Activated CD4-positive, alpha-beta T cell treated with anti-CD3 and anti-CD28 coated beads, Interleukin-2, amount 50 U/mL, for 1 hour (primary cell): ENCODE results near the gene EFTUD2.
"Not testable (repeated sequence)": the region's sequence is repeated elsewhere in the genome, so short reads cannot be mapped to it uniquely, and the experiment has no call there.

Source experiments
- DNase-seq: peaks from one replicate; pipeline ENCODE4 v3.0.0-alpha.2; 2020

EFTUD2 gene

GRCh38 chr17:44846206-44846605, 53.0 kb downstream of the EFTUD2 start:
- DNase-seq = no peak

- no peak for DNase-seq
Observed at GRCh38 chr17:44844390-44844830, 54.8 kb downstream of the EFTUD2 start.

DNA sequence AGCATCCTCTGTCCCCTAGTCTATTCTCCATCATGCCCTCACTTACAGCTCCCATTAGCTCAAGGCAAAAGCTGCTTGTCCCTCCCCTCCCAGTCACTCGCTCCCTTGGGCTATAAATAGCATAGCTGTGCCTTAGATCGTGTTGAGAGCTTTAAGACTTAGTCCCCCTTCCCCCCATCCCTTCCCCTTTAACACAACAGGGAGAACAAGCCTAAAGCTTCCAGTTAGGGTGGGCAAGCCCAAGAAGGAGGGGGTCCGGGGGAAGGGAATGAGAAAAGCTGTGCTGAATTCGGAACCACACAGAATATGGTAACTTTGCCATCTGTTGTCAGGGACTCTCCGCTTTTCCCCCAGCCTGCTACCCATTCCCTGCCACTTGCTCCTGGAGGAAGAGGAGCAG, 56.5 kb downstream of the EFTUD2 start:
- DNase-seq = no peak

DNA sequence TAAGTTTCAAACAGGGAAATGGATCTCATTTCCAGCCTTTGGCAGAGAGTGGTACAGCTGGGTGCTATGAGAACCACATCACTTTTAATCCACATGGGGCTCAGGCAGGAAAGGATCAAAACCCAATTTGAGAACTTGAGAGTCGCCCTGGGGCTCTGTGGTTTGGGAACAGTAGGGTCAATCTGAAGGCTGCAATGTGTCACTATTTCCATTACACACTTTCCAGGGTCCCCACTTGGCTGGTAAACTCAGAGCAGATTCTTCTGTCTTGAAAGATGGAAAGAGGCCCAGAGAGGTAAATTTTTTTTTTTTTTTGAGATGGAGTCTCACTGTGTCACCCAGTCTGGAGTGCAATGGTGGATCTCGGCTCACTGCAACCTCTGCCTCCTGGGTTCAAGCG, 58.3 kb downstream of the EFTUD2 start:
- no peak for DNase-seq

- no peak for DNase-seq
Observed at GRCh38 chr17:44840274-44840673, 59.0 kb downstream of the EFTUD2 start.

GRCh38 chr17:44837196-44837595, 62.0 kb downstream of the EFTUD2 start:
- no peak for DNase-seq

DNA sequence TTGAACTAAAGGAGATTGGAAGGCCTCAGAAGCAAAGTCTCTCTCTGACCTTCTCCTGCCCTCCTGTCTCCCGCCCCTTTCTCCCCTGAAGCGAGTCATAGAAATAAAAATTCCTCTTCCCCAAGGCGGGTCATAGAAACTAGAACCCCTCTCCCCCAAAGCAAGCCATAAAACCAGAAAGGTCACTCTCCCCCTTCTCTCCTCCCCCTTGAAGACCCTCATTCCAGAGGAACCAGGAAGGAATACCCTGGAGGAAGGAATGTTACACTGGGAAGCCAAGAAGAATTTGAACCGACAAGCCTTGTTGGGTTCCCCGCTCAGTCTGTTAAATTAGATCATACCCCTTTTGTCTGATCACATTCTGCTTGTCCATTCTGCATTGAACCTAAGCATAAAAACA, 66.4 kb downstream of the EFTUD2 start:
- no peak for DNase-seq

- DNase-seq = no peak
Observed at GRCh38 chr17:44831371-44831770, 67.9 kb downstream of the EFTUD2 start.

GRCh38 chr17:44830359-44831288, 68.6 kb downstream of the EFTUD2 start:
- DNase-seq = peak; percentile 2

- DNase-seq = peak; percentile 5
Observed at GRCh38 chr17:44829523-44830358, 69.5 kb downstream of the EFTUD2 start, which contains the start of gene GJC1. Gene GJC1 (minus strand): TSS chr17:44830287. CDS start chr17:44805817, 24,470 bp downstream.

DNA sequence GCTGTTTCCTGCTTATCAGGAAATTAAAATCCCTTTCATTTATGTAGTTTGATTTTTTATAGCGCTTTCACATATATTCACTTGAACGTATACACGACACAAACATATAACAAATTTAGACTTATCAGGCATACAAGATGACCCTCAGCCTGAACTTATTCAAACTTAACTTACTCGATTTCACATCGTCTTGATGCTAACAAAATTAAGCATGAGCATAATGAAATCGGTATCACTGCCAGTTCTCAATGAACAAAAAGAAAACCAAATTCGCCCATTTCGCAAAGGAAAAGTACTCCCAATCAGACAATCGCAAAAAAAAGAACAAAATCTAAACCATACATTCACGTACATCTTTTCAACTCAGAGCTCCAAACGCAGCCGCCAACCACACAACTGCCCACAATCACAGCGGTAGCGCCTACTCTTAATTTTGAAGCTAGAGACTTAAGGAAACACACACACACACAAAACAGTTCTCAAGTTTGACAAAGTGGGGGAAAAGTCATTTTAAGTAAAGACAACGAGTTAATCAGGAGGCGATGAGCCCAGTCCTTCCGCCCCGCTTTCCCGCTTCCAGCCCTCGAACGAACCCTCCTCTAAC, 70.2 kb downstream of the EFTUD2 start:
- DNase-seq = peak; percentile 4

DNA sequence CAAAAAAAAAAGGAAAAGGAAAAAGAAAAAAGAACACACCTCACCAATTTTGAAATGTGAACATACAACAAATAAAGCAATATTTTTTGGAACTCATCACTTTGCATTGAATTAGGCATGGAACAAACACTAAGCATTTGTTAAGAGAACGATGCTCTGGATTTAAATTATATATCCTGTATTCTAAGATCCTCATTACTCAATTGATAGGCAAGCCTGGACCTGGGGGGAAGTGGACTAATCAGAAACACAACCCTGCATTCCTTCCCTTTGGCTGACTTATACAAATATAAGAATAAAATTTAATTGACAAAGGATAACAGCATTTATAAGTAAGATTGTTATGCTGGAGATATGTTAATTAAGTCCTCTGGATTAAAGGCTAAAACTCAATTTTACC, 71.4 kb downstream of the EFTUD2 start:
- no peak for DNase-seq

DNA sequence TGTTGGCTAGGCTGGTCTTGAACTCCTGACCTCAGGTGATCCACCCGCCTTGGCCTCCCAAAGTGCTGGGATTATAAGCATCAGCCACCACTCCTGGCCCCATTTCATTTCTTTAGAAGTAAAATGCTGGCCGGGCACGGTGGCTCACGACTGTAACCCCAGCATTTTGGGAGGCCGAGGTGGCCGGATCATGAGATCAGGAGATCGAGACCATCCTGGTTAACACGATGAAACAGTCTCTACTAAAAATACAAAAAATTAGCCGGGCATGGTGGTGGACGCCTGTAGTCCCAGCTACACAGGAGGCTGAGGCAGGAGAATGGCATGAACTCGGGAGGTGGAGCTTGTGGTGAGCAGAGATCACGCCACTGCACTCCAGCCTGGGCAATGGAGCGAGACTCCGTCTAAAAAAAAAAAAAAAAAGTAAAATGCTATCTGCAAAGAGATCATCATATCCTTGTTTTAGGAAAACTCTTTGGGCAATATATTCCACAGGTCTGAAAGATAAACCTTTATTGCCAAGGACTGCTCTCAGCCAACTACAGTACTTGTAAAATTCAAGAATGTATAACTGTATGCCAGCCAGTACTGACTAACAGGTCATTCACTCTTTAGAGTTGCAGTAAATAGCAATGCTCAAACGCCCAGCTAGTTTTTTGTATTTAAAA, 73.0 kb downstream of the EFTUD2 start:
- no peak for DNase-seq

GRCh38 chr17:44825236-44825635, 74.0 kb downstream of the EFTUD2 start:
- not testable (repeated sequence) for DNase-seq

DNA sequence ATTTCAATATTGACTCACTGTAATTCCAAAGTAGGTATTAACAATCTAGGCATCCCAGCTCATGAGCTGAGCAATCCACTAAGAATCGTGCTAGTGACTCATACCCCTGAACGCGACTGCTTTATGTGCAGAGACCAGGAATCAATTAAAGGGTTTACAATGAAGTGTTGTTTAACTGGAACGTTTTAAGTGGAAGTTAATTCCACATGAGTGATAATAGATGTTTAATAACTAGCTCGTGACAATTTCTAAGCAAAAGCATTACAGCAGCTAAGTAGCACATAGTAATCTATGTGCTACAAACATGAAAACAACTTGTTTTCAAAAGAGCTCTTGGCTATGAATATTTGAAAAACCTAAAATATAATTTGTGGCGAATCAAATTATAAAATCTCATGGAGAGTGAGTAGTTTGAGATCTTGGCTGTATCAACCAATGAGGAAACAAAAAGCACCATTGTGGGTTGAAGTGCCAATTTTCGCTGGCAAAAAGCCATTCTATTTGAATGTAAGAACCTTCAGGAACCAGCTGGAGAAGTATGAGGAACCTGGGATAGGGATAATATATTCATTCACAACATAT, 78.5 kb downstream of the EFTUD2 start:
- no peak for DNase-seq

- not testable (repeated sequence) for DNase-seq
Observed at GRCh38 chr17:44818508-44818907, 80.7 kb downstream of the EFTUD2 start.

DNA sequence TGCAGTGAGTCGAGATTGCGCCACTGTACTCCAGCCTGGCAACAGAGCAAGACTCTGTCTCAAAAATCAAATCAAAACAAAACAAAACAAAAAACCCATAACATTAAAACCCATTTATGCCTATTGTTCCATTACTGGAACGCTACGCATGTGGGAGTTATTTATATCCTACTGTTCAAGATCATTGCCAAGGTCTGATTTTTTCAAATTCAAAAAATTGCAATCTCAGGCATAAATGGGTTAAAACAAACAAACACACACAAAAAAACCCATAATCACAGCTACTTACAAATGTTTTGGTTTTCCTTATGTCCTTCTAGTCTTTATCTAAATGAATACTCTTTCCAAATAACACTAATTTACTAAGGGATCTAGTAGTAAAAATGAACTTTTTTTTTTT, 87.0 kb downstream of the EFTUD2 start:
- no peak for DNase-seq

DNA sequence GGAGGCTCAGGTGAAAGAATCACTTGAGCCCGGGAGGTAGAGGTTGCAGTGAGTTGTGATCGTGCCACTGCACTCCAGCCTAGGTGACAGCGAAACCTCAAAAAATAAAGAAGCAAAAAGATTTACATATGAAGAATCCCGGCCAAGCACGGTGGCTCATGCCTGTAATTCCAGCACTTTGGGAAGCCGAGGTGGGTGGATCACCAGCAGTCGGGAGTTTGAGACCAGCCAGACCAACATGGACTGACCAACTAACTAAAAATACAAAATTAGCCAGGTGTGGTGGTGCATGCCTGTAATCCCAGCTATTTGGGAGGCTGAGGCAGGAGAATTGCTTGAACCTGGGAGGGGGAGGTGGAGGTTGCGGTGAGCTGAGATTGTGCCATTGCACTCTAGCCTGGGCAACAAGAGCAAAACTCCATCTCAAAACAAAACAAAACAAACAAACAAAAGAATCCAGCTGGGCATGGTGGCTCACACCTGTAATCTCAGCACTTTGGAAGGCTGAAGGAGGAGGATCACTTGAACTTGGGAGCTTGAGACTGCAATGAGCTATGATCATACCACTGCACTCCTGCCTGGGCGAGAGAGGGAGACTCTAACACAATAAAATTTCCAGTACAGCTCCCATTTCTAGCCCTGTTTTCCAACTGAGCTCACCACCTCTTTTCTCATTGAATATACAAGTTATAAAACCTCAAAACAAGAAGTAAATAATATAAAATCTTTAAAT, 90.4 kb downstream of the EFTUD2 start:
- DNase-seq = not testable (repeated sequence)

- DNase-seq = no peak
Observed at GRCh38 chr17:44808156-44808555, 91.1 kb downstream of the EFTUD2 start.

DNA sequence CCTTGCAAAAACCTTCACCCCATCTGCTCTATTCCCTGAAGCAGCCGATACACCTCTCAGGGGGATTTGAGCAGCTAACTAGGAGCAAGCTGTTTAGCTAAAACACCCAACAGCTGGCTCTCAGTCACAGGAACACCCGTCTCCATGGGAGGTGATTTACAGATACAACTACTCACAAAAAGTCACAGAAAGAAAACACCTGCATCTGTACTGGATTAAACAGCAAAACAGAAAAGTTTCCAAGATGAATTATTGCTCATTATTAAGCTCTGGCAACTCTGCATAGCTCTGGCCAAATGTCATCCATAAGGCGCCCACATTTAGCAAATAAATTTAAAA, 91.5 kb downstream of the EFTUD2 start:
- no peak for DNase-seq

- no peak for DNase-seq
Observed at GRCh38 chr17:44807093-44807816, 92.0 kb downstream of the EFTUD2 start.
